Activated CD4-positive, alpha-beta T cell treated with anti-CD3 and anti-CD28 coated beads for 48 hours (primary cell): ENCODE data around the gene FBXL12.
"Not testable (repeated sequence)": the region's sequence is repeated elsewhere in the genome, so short reads cannot be mapped to it uniquely, and the experiment has no call there.

ENCODE experiments used
- DNase-seq: peaks from one replicate; pipeline ENCODE4 v3.0.0-alpha.2; 2020

The FBXL12 gene

GRCh38 chr19:9818734-9819595 is at the start of gene FBXL12:
Gene FBXL12 (minus strand): TSS chr19:9819079. CDS start chr19:9818813, 266 bp downstream.
- DNase-seq: peak; percentile 100

- DNase-seq: no peak
Observed at GRCh38 chr19:9865732-9866501, 47.0 kb upstream of the FBXL12 start.

- peak; percentile 43 for DNase-seq
Observed at GRCh38 chr19:9863759-9864158, 44.9 kb upstream of the FBXL12 start.

GRCh38 chr19:9862938-9863337 is 44.1 kb upstream of the FBXL12 start:
- DNase-seq: peak; percentile 19

GRCh38 chr19:9861503-9861902 is 42.6 kb upstream of the FBXL12 start:
- DNase-seq: no peak

GRCh38 chr19:9860407-9860806 is 41.5 kb upstream of the FBXL12 start:
- no peak for DNase-seq

- no peak for DNase-seq
Observed at GRCh38 chr19:9858766-9859165, 39.9 kb upstream of the FBXL12 start.

- no peak for DNase-seq
Observed at GRCh38 chr19:9857920-9858746, 39.3 kb upstream of the FBXL12 start.

GRCh38 chr19:9857076-9857721 is 38.3 kb upstream of the FBXL12 start:
- no peak for DNase-seq

- DNase-seq: no peak
Observed at GRCh38 chr19:9856609-9857008, 37.7 kb upstream of the FBXL12 start.

GRCh38 chr19:9854282-9854846 is 35.5 kb upstream of the FBXL12 start:
- no peak for DNase-seq

- no peak for DNase-seq
Observed at GRCh38 chr19:9850235-9850959, 31.5 kb upstream of the FBXL12 start.

- DNase-seq: no peak
Observed at GRCh38 chr19:9849791-9850190, 30.9 kb upstream of the FBXL12 start.

GRCh38 chr19:9848762-9849161 is 29.9 kb upstream of the FBXL12 start:
- DNase-seq: no peak

- peak; percentile 36 for DNase-seq
Observed at GRCh38 chr19:9848060-9848459, 29.2 kb upstream of the FBXL12 start.

- peak; percentile 75 for DNase-seq
Observed at GRCh38 chr19:9847087-9847671, 28.3 kb upstream of the FBXL12 start.

- DNase-seq: not testable (repeated sequence)
Observed at GRCh38 chr19:9843626-9844273, 24.9 kb upstream of the FBXL12 start.

GRCh38 chr19:9842834-9843625 is 24.2 kb upstream of the FBXL12 start:
- DNase-seq: no peak

GRCh38 chr19:9839415-9839814 is 20.5 kb upstream of the FBXL12 start:
- DNase-seq: no peak

GRCh38 chr19:9838324-9838723 is 19.4 kb upstream of the FBXL12 start:
- DNase-seq: no peak
